HepG2 (cell line): ENCODE data around the gene FNDC4. TPM values are rescaled to one million over a fixed set of nuclear protein-coding genes. Genes with fewer than 3 reads are reported as not detected.

Experiments
- HNRNPUL1 ChIP-seq: fragments of 200-400 bp; formaldehyde crosslinking; IDR thresholded peaks from 2 replicates; pipeline ENCODE4 v1.6.1; 2017; ENCODE audit warnings: low read depth, mild to moderate bottlenecking, low read length, moderate library complexity
- PHF8 ChIP-seq: sonication (generic); formaldehyde crosslinking; IDR thresholded peaks from 2 replicates; pipeline ENCODE4 v1.5.0; 2020; ENCODE audit warnings: missing genetic modification reagents
- RFX5 ChIP-seq: IDR thresholded peaks from 2 replicates; pipeline ENCODE4 v1.6.1; 2011; ENCODE audit warnings: low read depth, low read length, improper control_type of control experiment
- THAP11 ChIP-seq: IDR thresholded peaks from 2 replicates; pipeline ENCODE4 v1.6.1; 2016; ENCODE audit warnings: missing biosample characterization, missing genetic modification reagents
- TOPORS ChIP-seq: sonication (generic); formaldehyde crosslinking; IDR thresholded peaks from 2 replicates; pipeline ENCODE4 v1.8.0; 2023; ENCODE audit warnings: mild to moderate bottlenecking, missing genetic modification reagents
- TRIM24 ChIP-seq: sonication (generic); formaldehyde crosslinking; IDR thresholded peaks from 2 replicates; pipeline ENCODE4 v1.8.0; 2022; ENCODE audit warnings: mild to moderate bottlenecking, missing genetic modification reagents
- ZBTB42 ChIP-seq: sonication (generic); formaldehyde crosslinking; IDR thresholded peaks from 2 replicates; pipeline ENCODE4 v1.5.0; 2020; ENCODE audit warnings: mild to moderate bottlenecking, missing genetic modification reagents
- ZFP62 ChIP-seq: sonication (generic); formaldehyde crosslinking; IDR thresholded peaks from 2 replicates; pipeline ENCODE4 v1.4.0; 2020; ENCODE audit warnings: missing genetic modification reagents
- ZNF496 ChIP-seq: sonication (generic); formaldehyde crosslinking; IDR thresholded peaks from 2 replicates; pipeline ENCODE4 v1.8.1; 2023; ENCODE audit warnings: mild to moderate bottlenecking, moderate library complexity, missing genetic modification reagents; ENCODE audit not compliant: insufficient replicate concordance
- ZNF564 ChIP-seq: sonication (generic); formaldehyde crosslinking; IDR thresholded peaks from 2 replicates; pipeline ENCODE4 v1.8.1; 2023; ENCODE audit warnings: mild to moderate bottlenecking, missing genetic modification reagents
- ZNF850 ChIP-seq: sonication (generic); formaldehyde crosslinking; conservative IDR thresholded peaks from 2 replicates; pipeline ENCODE4 v1.9.0; 2021; ENCODE audit warnings: mild to moderate bottlenecking, missing genetic modification reagents
- ZNF878 ChIP-seq: sonication (generic); formaldehyde crosslinking; IDR thresholded peaks from 2 replicates; pipeline ENCODE4 v1.8.1; 2023; ENCODE audit warnings: mild to moderate bottlenecking, missing genetic modification reagents, moderate library complexity
- polyA plus RNA-seq, 8 experiments: library from polyadenylated mRNA; depleted of rRNA in 3 of 8; stranded (reverse) in 7 of 8; unstranded in 1 of 8; fragments of >200 nt; fragmentation: Illumina TruSeq in 4 of 8; extraction: Trizol in 4 of 8; gene quantifications; 2 replicates each; pipeline versions ENCODE4 v1.2.1 to v1.2.3, GENCODE V29; 2011 to 2016; ENCODE audit warnings: low read depth in 4 of 8, missing spikeins in 1 of 8, mixed read lengths in 1 of 8; ENCODE audit not compliant: insufficient read depth in 1 of 8
- total RNA-seq, 5 experiments: library from RNA; depleted of rRNA; stranded (reverse); fragments of >200 nt; fragmentation: Illumina TruSeq; extraction: Trizol; gene quantifications; 2 replicates each; pipeline ENCODE4 v1.2.3, GENCODE V29; 2016; ENCODE audit warnings: low read depth in 1 of 5
- TF ChIP-seq, protein P1 (sequence below): IDR thresholded peaks from 2 replicates; pipeline ENCODE4 v1.6.1; 2018; ENCODE audit warnings: missing genetic modification reagents, mild to moderate bottlenecking, missing compliant biosample characterization
- TF ChIP-seq, protein P2 (sequence below): sonication (generic); formaldehyde crosslinking; IDR thresholded peaks from 2 replicates; pipeline ENCODE4 v1.4.0; 2020; ENCODE audit warnings: mild to moderate bottlenecking, missing genetic modification reagents
- TF ChIP-seq, protein P3 (sequence below): sonication (generic); formaldehyde crosslinking; IDR thresholded peaks from 2 replicates; pipeline ENCODE4 v1.8.0; 2022; ENCODE audit warnings: missing genetic modification reagents, mild to moderate bottlenecking, moderate library complexity, borderline replicate concordance
- TF ChIP-seq, protein P4 (sequence below): sonication (generic); formaldehyde crosslinking; IDR thresholded peaks from 2 replicates; pipeline ENCODE4 v1.4.0; 2020; ENCODE audit warnings: mild to moderate bottlenecking, missing genetic modification reagents
- TF ChIP-seq, protein P5 (sequence below): sonication (generic); formaldehyde crosslinking; IDR thresholded peaks from 2 replicates; pipeline ENCODE4 v1.8.0; 2022; ENCODE audit warnings: mild to moderate bottlenecking, missing genetic modification reagents, moderate library complexity
- TF ChIP-seq, protein P6 (sequence below): sonication (generic); formaldehyde crosslinking; IDR thresholded peaks from 2 replicates; pipeline ENCODE4 v1.4.0; 2020; ENCODE audit warnings: missing genetic modification reagents
- TF ChIP-seq, protein P7 (sequence below): sonication (generic); formaldehyde crosslinking; IDR thresholded peaks from 2 replicates; pipeline ENCODE4 v1.4.0; 2020; ENCODE audit warnings: low read depth, mild to moderate bottlenecking, missing genetic modification reagents
- TF ChIP-seq, protein P8 (sequence below): IDR thresholded peaks from 2 replicates; pipeline ENCODE4 v1.6.1; 2016; ENCODE audit warnings: mild to moderate bottlenecking

The FNDC4 gene
- total and polyA plus RNA-seq, 2 of the 13 experiments (the other 11 are each of a cell fraction or from before 2014, with no cell fraction given): 9.0 to 17.4 TPM

DNA sequence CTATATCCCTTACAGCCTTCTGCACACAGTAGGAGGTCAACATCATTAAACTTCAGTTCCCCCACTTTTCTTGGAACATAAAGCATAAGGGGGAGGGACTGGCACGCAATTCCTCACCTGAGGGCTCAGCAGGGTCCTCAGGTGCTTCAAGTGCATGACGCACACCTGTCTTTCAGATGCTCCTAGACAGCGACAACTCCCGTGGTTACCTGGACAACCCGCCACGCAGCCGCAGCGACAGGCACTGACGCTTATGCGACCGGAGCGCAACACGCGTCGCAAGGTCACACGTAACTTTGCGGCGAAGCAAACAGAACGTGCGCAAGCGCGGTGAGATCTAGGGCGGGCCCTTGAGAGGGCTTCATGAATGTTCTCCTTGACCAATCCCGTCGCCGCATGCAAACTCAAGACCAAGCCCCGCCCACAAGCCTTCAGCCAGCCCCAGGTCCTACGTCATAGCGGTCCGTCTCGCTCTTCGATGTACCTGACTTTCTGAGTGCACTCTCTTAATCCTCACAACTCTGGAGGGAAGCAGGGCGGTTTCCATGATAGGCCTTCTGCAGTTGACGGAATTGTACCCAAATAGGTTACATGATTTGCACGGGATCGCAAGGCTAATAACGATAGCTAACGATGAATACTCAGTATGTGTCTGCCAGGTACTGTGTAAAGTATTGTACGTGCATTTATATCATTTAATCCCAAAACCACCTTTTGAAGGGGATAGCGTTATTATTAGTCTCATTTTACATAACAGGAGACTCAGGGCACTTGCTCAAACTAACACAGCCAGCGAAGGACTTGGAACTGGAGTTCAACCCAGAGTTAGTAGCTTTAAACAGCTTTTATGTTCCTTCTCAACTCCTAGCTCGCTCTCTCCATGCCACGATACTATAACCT lies 5.3 kb downstream of the FNDC4 start, which contains the start of gene IFT172 (continued):
- TF ChIP-seq, protein P1, sequence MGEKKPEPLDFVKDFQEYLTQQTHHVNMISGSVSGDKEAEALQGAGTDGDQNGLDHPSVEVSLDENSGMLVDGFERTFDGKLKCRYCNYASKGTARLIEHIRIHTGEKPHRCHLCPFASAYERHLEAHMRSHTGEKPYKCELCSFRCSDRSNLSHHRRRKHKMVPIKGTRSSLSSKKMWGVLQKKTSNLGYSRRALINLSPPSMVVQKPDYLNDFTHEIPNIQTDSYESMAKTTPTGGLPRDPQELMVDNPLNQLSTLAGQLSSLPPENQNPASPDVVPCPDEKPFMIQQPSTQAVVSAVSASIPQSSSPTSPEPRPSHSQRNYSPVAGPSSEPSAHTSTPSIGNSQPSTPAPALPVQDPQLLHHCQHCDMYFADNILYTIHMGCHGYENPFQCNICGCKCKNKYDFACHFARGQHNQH (CRISPR knock-in tag): peak; percentile 92
- TF ChIP-seq TRIM24 (CRISPR knock-in tag) (no peak), ZBTB42 (peak; percentile 72; the same call in 1 of the 2 replicates), ZNF878 (CRISPR knock-in tag) (no peak), HNRNPUL1 (no peak), ZNF496 (no peak), RFX5 (peak; percentile 63; the same call in 1 of the 2 replicates), PHF8 (CRISPR knock-in tag) (peak; percentile 66), ZNF850 (CRISPR knock-in tag) (no peak), ZFP62 (no peak), THAP11 (CRISPR knock-in tag) (peak; percentile 93), ZNF564 (CRISPR knock-in tag) (no peak), TOPORS (no peak)
- TF ChIP-seq, protein P2, sequence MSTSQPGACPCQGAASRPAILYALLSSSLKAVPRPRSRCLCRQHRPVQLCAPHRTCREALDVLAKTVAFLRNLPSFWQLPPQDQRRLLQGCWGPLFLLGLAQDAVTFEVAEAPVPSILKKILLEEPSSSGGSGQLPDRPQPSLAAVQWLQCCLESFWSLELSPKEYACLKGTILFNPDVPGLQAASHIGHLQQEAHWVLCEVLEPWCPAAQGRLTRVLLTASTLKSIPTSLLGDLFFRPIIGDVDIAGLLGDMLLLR (CRISPR knock-in tag): peak; percentile 26; the same call in 1 of the 2 replicates
- TF ChIP-seq, protein P3, sequence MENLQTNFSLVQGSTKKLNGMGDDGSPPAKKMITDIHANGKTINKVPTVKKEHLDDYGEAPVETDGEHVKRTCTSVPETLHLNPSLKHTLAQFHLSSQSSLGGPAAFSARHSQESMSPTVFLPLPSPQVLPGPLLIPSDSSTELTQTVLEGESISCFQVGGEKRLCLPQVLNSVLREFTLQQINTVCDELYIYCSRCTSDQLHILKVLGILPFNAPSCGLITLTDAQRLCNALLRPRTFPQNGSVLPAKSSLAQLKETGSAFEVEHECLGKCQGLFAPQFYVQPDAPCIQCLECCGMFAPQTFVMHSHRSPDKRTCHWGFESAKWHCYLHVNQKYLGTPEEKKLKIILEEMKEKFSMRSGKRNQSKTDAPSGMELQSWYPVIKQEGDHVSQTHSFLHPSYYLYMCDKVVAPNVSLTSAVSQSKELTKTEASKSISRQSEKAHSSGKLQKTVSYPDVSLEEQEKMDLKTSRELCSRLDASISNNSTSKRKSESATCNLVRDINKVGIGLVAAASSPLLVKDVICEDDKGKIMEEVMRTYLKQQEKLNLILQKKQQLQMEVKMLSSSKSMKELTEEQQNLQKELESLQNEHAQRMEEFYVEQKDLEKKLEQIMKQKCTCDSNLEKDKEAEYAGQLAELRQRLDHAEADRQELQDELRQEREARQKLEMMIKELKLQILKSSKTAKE (CRISPR knock-in tag): no peak
- TF ChIP-seq, protein P4, sequence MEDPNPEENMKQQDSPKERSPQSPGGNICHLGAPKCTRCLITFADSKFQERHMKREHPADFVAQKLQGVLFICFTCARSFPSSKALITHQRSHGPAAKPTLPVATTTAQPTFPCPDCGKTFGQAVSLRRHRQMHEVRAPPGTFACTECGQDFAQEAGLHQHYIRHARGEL: no peak
- TF ChIP-seq, protein P5, sequence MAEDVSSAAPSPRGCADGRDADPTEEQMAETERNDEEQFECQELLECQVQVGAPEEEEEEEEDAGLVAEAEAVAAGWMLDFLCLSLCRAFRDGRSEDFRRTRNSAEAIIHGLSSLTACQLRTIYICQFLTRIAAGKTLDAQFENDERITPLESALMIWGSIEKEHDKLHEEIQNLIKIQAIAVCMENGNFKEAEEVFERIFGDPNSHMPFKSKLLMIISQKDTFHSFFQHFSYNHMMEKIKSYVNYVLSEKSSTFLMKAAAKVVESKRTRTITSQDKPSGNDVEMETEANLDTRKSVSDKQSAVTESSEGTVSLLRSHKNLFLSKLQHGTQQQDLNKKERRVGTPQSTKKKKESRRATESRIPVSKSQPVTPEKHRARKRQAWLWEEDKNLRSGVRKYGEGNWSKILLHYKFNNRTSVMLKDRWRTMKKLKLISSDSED: no peak
- TF ChIP-seq, protein P6, sequence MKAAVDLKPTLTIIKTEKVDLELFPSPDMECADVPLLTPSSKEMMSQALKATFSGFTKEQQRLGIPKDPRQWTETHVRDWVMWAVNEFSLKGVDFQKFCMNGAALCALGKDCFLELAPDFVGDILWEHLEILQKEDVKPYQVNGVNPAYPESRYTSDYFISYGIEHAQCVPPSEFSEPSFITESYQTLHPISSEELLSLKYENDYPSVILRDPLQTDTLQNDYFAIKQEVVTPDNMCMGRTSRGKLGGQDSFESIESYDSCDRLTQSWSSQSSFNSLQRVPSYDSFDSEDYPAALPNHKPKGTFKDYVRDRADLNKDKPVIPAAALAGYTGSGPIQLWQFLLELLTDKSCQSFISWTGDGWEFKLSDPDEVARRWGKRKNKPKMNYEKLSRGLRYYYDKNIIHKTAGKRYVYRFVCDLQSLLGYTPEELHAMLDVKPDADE (CRISPR knock-in tag): no peak
- TF ChIP-seq, protein P7, sequence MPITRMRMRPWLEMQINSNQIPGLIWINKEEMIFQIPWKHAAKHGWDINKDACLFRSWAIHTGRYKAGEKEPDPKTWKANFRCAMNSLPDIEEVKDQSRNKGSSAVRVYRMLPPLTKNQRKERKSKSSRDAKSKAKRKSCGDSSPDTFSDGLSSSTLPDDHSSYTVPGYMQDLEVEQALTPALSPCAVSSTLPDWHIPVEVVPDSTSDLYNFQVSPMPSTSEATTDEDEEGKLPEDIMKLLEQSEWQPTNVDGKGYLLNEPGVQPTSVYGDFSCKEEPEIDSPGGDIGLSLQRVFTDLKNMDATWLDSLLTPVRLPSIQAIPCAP (CRISPR knock-in tag): no peak
- TF ChIP-seq, protein P8, sequence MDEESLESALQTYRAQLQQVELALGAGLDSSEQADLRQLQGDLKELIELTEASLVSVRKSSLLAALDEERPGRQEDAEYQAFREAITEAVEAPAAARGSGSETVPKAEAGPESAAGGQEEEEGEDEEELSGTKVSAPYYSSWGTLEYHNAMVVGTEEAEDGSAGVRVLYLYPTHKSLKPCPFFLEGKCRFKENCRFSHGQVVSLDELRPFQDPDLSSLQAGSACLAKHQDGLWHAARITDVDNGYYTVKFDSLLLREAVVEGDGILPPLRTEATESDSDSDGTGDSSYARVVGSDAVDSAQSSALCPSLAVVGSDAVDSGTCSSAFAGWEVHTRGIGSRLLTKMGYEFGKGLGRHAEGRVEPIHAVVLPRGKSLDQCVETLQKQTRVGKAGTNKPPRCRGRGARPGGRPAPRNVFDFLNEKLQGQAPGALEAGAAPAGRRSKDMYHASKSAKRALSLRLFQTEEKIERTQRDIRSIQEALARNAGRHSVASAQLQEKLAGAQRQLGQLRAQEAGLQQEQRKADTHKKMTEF (CRISPR knock-in tag): peak; percentile 80
